Mesenchymal stem cell (in vitro differentiated cells and primary cell): ENCODE results near the gene STK11IP.
A peak's percentile ranks its signal among the peaks of the same experiment; 100 is the strongest.

ENCODE experiments used
- DNase-seq: peaks from one replicate; pipeline ENCODE4 v3.0.0-alpha.2; 2013
- H2AFZ ChIP-seq: one replicate; pipeline ENCODE4 v1.6.1; 2013; ENCODE audit warnings: low read depth, mild to moderate bottlenecking, control low read depth, inconsistent platforms, low read length, moderate library complexity
- H2AK5ac ChIP-seq: 2 replicates; pipeline ENCODE4 v1.6.1; 2013; ENCODE audit warnings: low read length, moderate library complexity, mild to moderate bottlenecking, inconsistent platforms; ENCODE audit not compliant: severe bottlenecking
- H2BK120ac ChIP-seq: one replicate; pipeline ENCODE4 v1.6.1; 2013; ENCODE audit warnings: low read depth, mild to moderate bottlenecking, inconsistent platforms, low read length, moderate library complexity
- H2BK12ac ChIP-seq, 2 experiments: one replicate each; pipeline ENCODE4 v1.6.1; 2013; ENCODE audit warnings: inconsistent platforms in 2 of 2, low read length in 2 of 2, mild to moderate bottlenecking in 2 of 2, moderate library complexity in 2 of 2, control low read depth in 1 of 2
- H2BK15ac ChIP-seq: one replicate; pipeline ENCODE4 v1.6.1; 2013; ENCODE audit warnings: mild to moderate bottlenecking, low read depth, inconsistent platforms; ENCODE audit not compliant: poor library complexity, severe bottlenecking
- H2BK5ac ChIP-seq: 2 replicates; pipeline ENCODE4 v1.6.1; 2013; ENCODE audit warnings: low read depth, mild to moderate bottlenecking, low read length, control low read depth, inconsistent platforms; ENCODE audit not compliant: poor library complexity, severe bottlenecking
- H3K14ac ChIP-seq, 2 experiments: one replicate each; pipeline ENCODE4 v1.6.1; 2013; ENCODE audit warnings: inconsistent platforms in 2 of 2, low read length in 2 of 2, control low read depth in 1 of 2, mild to moderate bottlenecking in 1 of 2, moderate library complexity in 1 of 2
- H3K18ac ChIP-seq, 2 experiments: one replicate each; pipeline ENCODE4 v1.6.1; 2013; ENCODE audit warnings: inconsistent platforms in 2 of 2, low read length in 2 of 2, control low read depth in 1 of 2, low read depth in 1 of 2, mild to moderate bottlenecking in 1 of 2
- H3K23ac ChIP-seq, 2 experiments: one replicate each; pipeline ENCODE4 v1.6.1; 2013; ENCODE audit warnings: inconsistent platforms in 2 of 2, low read length in 2 of 2, mild to moderate bottlenecking in 2 of 2, moderate library complexity in 2 of 2, control low read depth in 1 of 2
- H3K27ac ChIP-seq: 2 replicates; pipeline ENCODE4 v1.5.1; 2013; ENCODE audit warnings: mild to moderate bottlenecking, moderate library complexity, low read length, control low read depth, inconsistent platforms; ENCODE audit not compliant: poor library complexity, severe bottlenecking
- H3K27me3 ChIP-seq, 2 experiments: 2 replicates each; pipeline versions ENCODE4 v1.6.1 to v1.7.0; 2013; ENCODE audit warnings: low read length in 2 of 2, mild to moderate bottlenecking in 2 of 2, moderate library complexity in 2 of 2, control low read depth in 1 of 2, inconsistent platforms in 1 of 2; ENCODE audit not compliant: control insufficient read depth in 1 of 2, insufficient read depth in 1 of 2
- H3K36me3 ChIP-seq, 2 experiments: 2 replicates each; pipeline versions ENCODE4 v1.6.1 to v1.7.0; 2013; ENCODE audit warnings: low read length in 2 of 2, control low read depth in 1 of 2, inconsistent platforms in 1 of 2, low read depth in 1 of 2, mild to moderate bottlenecking in 1 of 2; ENCODE audit not compliant: insufficient read depth in 2 of 2, control insufficient read depth in 1 of 2
- H3K4ac ChIP-seq, 2 experiments: one replicate each; pipeline ENCODE4 v1.6.1; 2013; ENCODE audit warnings: inconsistent platforms in 2 of 2, low read length in 2 of 2, mild to moderate bottlenecking in 2 of 2, moderate library complexity in 2 of 2, control low read depth in 1 of 2, low read depth in 1 of 2
- H3K4me1 ChIP-seq: 2 replicates; pipeline ENCODE4 v1.6.1; 2013; ENCODE audit warnings: low read depth, low read length, control low read depth; ENCODE audit not compliant: control insufficient read depth, insufficient read depth
- H3K4me2 ChIP-seq: 2 replicates; pipeline ENCODE4 v1.6.1; 2013; ENCODE audit warnings: low read length, mild to moderate bottlenecking, inconsistent platforms; ENCODE audit not compliant: poor library complexity, severe bottlenecking
- H3K4me3 ChIP-seq, 2 experiments: 2 replicates each; pipeline versions ENCODE4 v1.5.1 to v1.7.0; 2013; ENCODE audit warnings: low read length in 2 of 2, mild to moderate bottlenecking in 2 of 2, control low read depth in 1 of 2, low read depth in 1 of 2; ENCODE audit not compliant: insufficient read depth in 1 of 2
- H3K79me1 ChIP-seq: replicated peaks from 2 replicates; pipeline ENCODE4 v1.6.1; 2013; ENCODE audit warnings: mild to moderate bottlenecking, control low read depth, low read length, inconsistent platforms; ENCODE audit not compliant: poor library complexity, severe bottlenecking
- H3K9ac ChIP-seq: 2 replicates; pipeline ENCODE4 v1.7.0; 2013; ENCODE audit warnings: mild to moderate bottlenecking, low read length, moderate library complexity
- H3K9me3 ChIP-seq: 2 replicates; pipeline ENCODE4 v1.7.0; 2013; ENCODE audit warnings: mild to moderate bottlenecking, low read length; ENCODE audit not compliant: control insufficient read depth
- H4K8ac ChIP-seq: one replicate; pipeline ENCODE4 v1.6.1; 2013; ENCODE audit warnings: inconsistent platforms, mild to moderate bottlenecking, low read length, moderate library complexity
- H4K91ac ChIP-seq: one replicate; pipeline ENCODE4 v1.6.1; 2013; ENCODE audit warnings: mild to moderate bottlenecking, low read length, inconsistent platforms
- WGBS: methylation state at CpG from one replicate; pipeline ENCODE4 v1.1.7; 2013; ENCODE audit warnings: mixed read lengths; 5-methylcytosine and 5-hydroxymethylcytosine counted together

STK11IP gene

DNA sequence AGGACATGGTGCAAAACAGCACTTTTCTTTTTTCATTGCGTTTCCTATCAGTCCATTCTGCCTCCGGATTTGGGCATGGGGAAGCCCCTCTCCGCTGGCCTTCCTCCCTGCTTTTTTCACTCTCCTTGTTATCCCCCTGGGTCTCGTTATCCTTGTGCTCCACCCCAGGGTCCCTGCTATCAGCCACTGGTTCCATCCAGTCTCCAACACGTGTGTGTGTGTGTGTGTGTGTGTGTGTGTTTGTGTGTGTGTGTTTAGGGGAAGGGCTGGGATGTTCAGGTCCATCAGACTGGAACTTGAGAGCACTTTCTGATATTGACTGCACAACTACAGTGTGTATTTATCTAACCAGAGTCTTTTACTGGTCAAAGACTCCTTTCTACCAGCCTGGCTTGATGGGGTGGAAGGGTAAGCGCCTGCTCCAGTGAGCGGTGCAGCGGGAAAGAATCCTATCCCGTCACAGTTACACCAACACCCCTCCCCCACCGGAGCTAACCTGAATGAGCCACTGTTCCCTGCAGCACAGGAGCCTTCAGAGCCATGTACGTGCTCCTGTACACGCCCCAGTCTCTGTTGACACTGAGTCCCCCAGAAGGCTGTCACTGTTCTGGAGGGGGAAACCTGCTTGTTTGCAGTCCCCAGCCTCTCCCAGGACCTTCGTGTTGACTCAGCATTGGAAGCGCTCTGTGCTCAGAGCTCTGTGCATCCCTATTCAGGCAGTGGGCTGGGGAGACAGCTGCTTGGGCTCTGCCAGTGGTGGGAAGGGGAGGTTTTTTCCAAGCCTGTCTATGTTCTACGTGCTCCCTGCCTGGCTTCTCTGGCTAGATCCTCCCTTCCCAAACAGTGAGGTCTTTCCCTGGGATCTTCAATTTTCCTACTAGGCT lies 20.9 kb upstream of the STK11IP start:
- DNase-seq: peak; percentile 37
- Histone ChIP-seq H2BK5ac (no peak overlapping the region), H3K9me3 (no peaks in the 10 kb centered on the region), H2BK120ac (no peak overlapping the region), H3K27me3 (peaks cover 36 to 43% of the 10 kb centered on the region in 2 experiments), H2AFZ (no peak overlapping the region), H3K4ac (no peak overlapping the region), H3K9ac (no peak overlapping the region), H3K4me1 (peaks cover 11% of the 10 kb centered on the region), H2BK15ac (no peak overlapping the region), H2AK5ac (no peak overlapping the region), H4K8ac (no peak overlapping the region), H3K4me2 (peak overlapping the region; percentile 32), H3K79me1 (no peaks in the 10 kb centered on the region), H3K4me3 (no peak overlapping the region), H3K27ac (no peak overlapping the region), H3K18ac (no peak overlapping the region), H3K14ac (no peak overlapping the region), H3K36me3 (no peaks in the 10 kb centered on the region), H2BK12ac (no peak overlapping the region), H4K91ac (no peak overlapping the region), H3K23ac (no peak overlapping the region)
- 25% methylated on average over 13 of the region's 15 CpGs for WGBS

- Histone ChIP-seq H3K79me1 (no peaks in the 10 kb centered on the region), H2AK5ac (no peak overlapping the region), H3K23ac (no peak overlapping the region), H2AFZ (no peak overlapping the region), H2BK5ac (no peak overlapping the region), H3K4me1 (peaks cover 5% of the 10 kb centered on the region), H2BK15ac (no peak overlapping the region), H2BK120ac (no peak overlapping the region), H3K9ac (no peak overlapping the region), H3K4ac (no peak overlapping the region), H3K4me3 (no peak overlapping the region), H4K8ac (no peak overlapping the region), H3K18ac (no peak overlapping the region), H2BK12ac (no peak overlapping the region), H3K14ac (peak overlapping the region in 1 of 2 experiments; percentile 19), H3K36me3 (no peaks in the 10 kb centered on the region), H4K91ac (no peak overlapping the region), H3K27me3 (peaks cover 36 to 43% of the 10 kb centered on the region in 2 experiments), H3K9me3 (no peaks in the 10 kb centered on the region), H3K4me2 (no peak overlapping the region), H3K27ac (no peak overlapping the region)
- peak; percentile 52 for DNase-seq
- WGBS: 82% methylated on average over 6 of the region's 8 CpGs
Observed at GRCh38 chr2:219578811-219579613, 18.6 kb upstream of the STK11IP start.

DNA sequence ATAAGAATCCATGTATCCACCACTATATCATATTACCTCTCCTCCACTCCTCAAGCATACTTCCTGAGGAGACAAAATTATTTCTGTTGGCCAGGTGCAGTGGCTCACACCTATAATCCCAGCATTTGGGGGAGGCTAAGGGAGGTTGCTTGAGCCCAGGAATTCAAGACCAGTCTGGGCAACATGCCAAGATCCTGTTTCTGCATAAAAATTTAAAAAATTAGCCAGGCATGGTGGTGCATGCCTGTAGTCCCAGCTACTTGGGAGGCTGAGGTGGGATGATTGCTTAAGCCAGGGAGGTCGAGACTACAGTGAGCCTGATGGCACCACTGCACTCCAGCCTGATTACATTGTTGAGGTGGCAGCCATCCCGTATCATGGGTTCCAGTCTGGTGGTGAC lies 16.3 kb upstream of the STK11IP start:
- Histone ChIP-seq H2BK15ac (no peak overlapping the region), H2BK12ac (no peak overlapping the region), H2AK5ac (no peak overlapping the region), H3K23ac (no peak overlapping the region), H3K27ac (no peak overlapping the region), H2BK120ac (no peak overlapping the region), H3K36me3 (no peaks in the 10 kb centered on the region), H4K8ac (no peak overlapping the region), H3K9ac (no peak overlapping the region), H3K4me1 (peaks cover 5% of the 10 kb centered on the region), H4K91ac (no peak overlapping the region), H3K79me1 (no peaks in the 10 kb centered on the region), H3K14ac (no peak overlapping the region), H3K27me3 (peaks cover 30 to 33% of the 10 kb centered on the region in 2 experiments), H3K4me3 (no peak overlapping the region), H3K4me2 (no peak overlapping the region), H2BK5ac (no peak overlapping the region), H3K9me3 (no peaks in the 10 kb centered on the region), H3K4ac (no peak overlapping the region), H2AFZ (no peak overlapping the region), H3K18ac (no peak overlapping the region)
- DNase-seq: no peak
- WGBS: 63% methylated on average over 2 of the region's 2 CpGs

- no peaks in the 10 kb centered on the region for H3K9me3 ChIP-seq
- H3K9ac ChIP-seq: no peak overlapping the region
- H4K91ac ChIP-seq: no peak overlapping the region
- H2BK15ac ChIP-seq: no peak overlapping the region
- no peak overlapping the region for H3K4ac ChIP-seq
- H2AK5ac ChIP-seq: no peak overlapping the region
- no peak overlapping the region for H3K4me3 ChIP-seq
- no peak overlapping the region for H4K8ac ChIP-seq
- peaks cover 1 to 3% of the 10 kb centered on the region in 2 experiments for H3K27me3 ChIP-seq
- no peaks in the 10 kb centered on the region for H3K79me1 ChIP-seq
- 46% methylated on average over 2 of the region's 4 CpGs for WGBS
- H3K27ac ChIP-seq: no peak overlapping the region
- no peak overlapping the region for H2AFZ ChIP-seq
- H3K14ac ChIP-seq: no peak overlapping the region
- no peaks in the 10 kb centered on the region for H3K36me3 ChIP-seq
- no peak overlapping the region for H3K18ac ChIP-seq
- peaks cover 1% of the 10 kb centered on the region for H3K4me1 ChIP-seq
- H2BK12ac ChIP-seq: no peak overlapping the region
- H2BK120ac ChIP-seq: no peak overlapping the region
- H3K4me2 ChIP-seq: no peak overlapping the region
- no peak for DNase-seq
- H2BK5ac ChIP-seq: no peak overlapping the region
- H3K23ac ChIP-seq: no peak overlapping the region
Observed at GRCh38 chr2:219591091-219591490, 6.6 kb upstream of the STK11IP start.
